Panc1 (cell line): Measurements from ENCODE around the gene MAST4.

ENCODE experiments used
- CTCF ChIP-seq: fragments of 450-650 bp; IDR thresholded peaks from 2 replicates; pipeline ENCODE4 v1.5.1; 2017; ENCODE audit warnings: mild to moderate bottlenecking
- POLR2AphosphoS5 ChIP-seq: IDR thresholded peaks from 2 replicates; pipeline ENCODE4 v1.6.1; 2012; ENCODE audit warnings: mild to moderate bottlenecking, low read depth, low read length, moderate library complexity
- SIN3A ChIP-seq: IDR thresholded peaks from 2 replicates; pipeline ENCODE4 v1.6.1; 2012; ENCODE audit warnings: low read depth, mild to moderate bottlenecking, low read length, moderate library complexity, borderline replicate concordance; ENCODE audit not compliant: insufficient read depth
- TCF7L2 ChIP-seq: IDR thresholded peaks from 2 replicates; pipeline ENCODE4 v1.6.1; 2011; ENCODE audit warnings: mild to moderate bottlenecking, low read depth, low read length, inconsistent platforms
- TF ChIP-seq, protein P1 (sequence below), 2 experiments: IDR thresholded peaks; 2 replicates each; pipeline ENCODE4 v1.6.1; 2011 to 2012; ENCODE audit warnings: low read depth in 2 of 2, control low read depth in 1 of 2, low read length in 1 of 2, mild to moderate bottlenecking in 1 of 2, moderate library complexity in 1 of 2; ENCODE audit not compliant: insufficient read depth in 1 of 2

GRCh38 chr5:67189079-67189354 lies 592.8 kb downstream of the MAST4 start:
- TF ChIP-seq CTCF, result no peak
- TF ChIP-seq, protein P1, sequence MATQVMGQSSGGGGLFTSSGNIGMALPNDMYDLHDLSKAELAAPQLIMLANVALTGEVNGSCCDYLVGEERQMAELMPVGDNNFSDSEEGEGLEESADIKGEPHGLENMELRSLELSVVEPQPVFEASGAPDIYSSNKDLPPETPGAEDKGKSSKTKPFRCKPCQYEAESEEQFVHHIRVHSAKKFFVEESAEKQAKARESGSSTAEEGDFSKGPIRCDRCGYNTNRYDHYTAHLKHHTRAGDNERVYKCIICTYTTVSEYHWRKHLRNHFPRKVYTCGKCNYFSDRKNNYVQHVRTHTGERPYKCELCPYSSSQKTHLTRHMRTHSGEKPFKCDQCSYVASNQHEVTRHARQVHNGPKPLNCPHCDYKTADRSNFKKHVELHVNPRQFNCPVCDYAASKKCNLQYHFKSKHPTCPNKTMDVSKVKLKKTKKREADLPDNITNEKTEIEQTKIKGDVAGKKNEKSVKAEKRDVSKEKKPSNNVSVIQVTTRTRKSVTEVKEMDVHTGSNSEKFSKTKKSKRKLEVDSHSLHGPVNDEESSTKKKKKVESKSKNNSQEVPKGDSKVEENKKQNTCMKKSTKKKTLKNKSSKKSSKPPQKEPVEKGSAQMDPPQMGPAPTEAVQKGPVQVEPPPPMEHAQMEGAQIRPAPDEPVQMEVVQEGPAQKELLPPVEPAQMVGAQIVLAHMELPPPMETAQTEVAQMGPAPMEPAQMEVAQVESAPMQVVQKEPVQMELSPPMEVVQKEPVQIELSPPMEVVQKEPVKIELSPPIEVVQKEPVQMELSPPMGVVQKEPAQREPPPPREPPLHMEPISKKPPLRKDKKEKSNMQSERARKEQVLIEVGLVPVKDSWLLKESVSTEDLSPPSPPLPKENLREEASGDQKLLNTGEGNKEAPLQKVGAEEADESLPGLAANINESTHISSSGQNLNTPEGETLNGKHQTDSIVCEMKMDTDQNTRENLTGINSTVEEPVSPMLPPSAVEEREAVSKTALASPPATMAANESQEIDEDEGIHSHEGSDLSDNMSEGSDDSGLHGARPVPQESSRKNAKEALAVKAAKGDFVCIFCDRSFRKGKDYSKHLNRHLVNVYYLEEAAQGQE (IDR thresholded peaks at IDR 0.05; ENCODE audit: insufficient read depth in 1 of 2, low read depth in 2 of 2, low read length in 1 of 2), result no peak
- TF ChIP-seq SIN3A, result no peak
- no peak for TF ChIP-seq POLR2AphosphoS5
- no peak for TF ChIP-seq TCF7L2
